ENCODE data around the gene SUGCT.

Gene SUGCT

DNA sequence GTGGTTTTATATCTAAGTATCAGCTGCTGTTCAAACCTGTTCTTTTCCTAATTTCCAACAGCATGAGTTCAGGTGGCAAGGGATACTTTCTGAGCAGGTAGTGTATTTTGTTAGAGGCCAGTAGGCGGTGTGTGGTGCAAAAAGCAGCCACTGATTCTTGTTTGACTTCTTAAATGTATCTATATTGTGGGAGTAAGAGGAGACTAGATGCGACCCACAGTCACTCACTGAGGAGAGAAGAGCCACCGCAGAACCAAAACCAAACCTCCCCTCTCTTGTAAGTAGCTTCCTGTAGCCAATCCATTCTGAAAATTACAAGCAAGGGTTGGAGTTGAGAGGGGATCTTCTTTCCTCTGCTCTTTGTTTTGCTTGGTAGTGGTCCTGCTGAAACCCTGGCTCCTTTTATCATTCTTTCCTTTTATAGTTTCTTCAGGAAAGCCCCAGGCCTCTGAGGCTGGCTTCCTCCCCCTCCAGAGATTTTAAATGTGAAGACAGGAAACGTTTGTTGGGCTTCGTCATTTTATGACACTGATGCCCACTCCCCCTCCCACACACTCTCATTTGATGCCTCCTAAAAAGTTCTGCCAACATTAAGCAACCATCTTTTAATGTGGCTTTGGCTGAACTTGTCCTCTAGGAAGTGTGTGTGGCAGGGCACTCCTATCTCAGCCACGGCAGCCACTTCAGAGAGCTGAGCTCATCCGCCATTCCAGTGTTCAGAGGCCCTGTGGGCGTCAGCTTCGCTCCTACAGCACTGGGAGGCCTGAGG is 566.0 kb downstream of the SUGCT start:
- DNase-seq = peak; percentile 57

DNA sequence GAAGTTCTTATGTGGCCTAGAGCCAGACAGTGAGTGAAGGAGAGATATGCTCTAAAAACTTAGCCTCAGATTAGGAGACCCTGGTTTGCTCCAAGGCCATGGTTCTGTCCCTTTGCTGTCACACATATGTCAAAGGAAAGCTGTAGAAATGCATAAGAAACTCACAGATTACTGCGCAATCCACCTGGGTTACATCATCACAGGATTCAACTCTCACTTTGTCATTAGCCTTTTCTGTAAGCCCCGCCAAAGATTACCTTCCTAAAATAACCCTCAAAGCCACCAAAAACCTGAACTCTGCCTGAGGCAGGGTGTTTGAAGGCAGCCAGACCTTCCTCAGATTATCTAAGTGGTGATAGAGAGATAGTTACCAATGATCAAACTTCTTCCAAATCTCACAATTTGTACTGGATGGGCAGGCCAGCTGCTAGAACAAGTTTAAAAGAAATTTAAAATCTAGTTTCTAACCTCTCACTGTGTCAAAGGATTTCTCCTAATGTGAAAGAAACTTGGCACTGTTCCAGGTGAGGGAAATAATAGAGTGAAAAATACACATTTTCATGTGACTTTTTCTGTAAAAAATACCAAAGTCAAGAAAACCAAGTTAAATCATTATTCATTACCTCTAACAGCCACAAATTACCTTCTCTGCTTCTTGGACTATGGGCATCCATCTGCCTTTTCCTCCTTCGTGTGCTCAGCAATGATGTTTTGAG is 567.2 kb downstream of the SUGCT start:
- no peak for DNase-seq

DNA sequence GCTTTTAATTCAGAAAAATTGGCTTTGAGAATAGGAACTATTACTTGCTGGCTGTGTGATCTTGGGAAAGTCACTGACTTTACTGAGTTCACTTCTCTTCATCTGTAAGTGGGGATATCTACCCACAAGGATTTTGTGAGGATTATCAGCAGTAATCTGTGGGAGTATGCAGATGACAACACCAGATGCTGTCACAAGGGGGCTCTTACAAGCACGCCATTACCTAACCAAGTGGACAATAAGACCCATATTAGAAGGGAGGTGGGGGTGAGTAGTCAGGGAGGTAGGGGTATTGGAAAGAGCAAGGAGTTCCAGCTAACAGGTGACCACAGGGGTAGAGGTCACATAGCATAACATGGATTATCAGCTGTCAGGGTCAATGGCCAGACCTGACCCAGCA is 569.4 kb downstream of the SUGCT start:
- DNase-seq = no peak

DNA sequence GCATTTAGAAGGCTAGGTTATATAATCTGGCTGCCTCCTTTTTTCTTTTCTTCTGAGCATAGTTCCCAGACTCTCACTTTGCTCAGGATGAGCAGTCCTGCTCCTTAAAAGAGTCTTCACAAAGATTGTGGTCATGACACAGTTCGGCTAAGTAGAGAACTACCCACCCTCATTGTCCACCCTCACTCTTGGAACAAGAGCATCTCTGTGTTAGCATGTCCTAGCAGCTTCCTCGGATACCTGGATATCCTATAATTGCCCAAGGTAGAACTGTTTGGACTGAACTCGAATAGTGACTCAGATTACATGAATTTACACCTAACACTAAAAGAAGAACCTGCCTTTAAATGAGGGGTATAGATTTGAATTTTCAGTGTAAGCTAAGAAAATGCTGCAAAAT is 572.0 kb downstream of the SUGCT start:
- no peak for DNase-seq

DNA sequence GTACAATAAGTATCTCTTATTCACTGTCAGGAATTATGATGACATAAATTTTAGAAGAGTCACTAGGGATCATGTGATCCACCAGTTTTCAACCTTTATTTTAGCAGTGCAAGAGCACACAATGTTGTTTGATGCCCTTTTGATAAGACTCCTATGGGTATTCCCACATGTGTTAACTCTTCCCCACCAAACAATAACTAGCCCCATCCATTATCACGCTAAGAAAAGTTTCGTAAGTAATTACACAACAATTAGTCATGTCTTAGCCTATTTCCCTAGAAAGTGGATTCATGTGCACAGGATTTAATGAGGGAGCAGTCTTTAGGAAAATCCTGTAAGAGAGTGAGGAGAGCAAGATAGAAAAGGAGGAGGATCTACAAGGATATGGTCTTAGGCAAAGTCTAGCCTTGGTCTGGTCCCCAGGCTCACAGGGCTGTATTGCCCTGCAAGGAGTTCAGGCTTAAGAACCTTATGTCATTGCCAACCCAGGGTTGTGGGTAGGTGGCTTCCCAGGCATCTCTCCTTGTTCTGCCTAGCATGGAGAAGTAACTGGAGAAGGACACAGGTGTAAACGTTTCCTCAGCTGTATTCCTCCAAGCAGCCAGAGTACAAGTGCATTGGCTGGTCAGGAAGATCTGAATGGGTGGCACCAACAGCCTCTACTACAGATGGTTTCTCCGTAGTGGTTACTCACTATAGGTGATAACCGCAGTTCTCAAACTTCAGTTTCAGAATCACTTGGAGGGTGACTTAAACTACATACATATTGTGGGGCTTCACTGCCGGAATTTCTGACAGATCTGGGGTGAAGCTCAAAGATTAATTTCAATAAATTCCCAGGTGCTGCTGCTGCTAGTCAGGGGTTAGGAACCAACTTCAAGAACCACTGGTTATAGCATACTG is 574.5 kb downstream of the SUGCT start:
- no peak for DNase-seq

DNA sequence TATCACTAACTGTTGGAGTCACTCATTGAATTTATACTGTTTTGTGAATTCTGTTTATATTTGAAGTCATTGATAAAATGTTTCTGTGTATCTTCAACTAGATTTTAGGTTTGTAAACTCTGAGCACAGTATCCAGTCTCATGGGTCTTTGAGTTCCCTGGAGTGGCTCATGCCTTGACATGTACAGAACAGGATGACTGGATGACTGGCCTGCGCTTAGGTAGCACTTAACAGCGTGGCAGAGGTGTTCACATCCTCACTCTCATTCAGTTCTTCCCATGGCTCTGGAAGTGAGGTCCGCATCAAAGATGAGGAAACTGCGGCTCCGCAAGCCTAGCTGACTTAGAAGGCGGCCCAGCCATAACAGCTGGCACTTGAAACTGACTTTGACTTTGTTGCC is 576.9 kb downstream of the SUGCT start:
- no peak for DNase-seq

DNA sequence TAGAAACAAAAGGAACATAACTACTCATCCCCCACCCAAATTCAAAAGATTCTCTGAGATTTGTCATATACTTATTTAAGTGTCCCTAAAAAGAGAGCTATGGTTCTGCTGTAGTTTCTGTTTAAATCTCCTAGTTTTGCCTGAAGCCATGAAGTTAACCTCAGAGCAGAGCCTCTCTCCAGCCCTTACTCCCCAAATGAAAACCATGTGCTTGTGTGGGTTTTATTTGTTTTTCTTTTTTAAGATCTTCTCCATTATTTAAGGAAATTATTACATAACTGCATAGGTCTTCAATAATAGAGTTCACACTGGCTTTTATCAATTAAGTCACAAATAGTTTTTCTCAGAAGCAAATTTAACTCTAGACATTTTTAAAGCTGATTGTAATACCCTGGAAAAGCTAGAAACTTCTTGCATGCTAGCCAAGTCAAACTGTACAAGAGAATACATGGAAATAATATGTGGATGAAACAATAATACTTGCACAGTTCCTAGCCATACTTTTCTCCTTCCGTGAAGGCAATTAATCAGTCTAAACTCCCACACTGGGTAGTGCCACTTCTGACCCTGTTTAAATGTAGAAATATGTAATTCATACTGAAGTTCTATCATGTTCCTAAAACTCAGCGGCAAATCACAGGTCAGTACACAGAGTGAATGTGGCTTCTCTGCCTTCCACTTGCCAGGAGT is 579.7 kb downstream of the SUGCT start:
- peak; percentile 22 for DNase-seq

DNA sequence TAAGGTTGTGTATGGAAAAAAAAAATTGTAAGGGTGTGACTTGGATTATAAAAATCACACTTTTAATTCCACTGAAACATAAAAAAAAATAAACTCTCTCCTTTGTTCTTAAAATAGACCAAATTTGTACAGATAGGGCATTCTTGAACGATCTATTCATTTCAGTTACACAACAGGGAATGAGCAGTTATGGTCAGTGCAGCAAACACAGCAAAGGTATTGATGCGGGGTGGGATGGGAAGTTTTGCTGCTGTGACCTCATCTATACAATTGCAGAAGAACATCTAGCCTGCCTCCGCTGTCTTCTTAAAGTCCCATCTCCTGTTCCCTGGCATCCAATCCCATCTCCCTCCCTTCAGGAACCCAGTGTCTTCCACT is 580.2 kb downstream of the SUGCT start:
- DNase-seq = no peak

DNA sequence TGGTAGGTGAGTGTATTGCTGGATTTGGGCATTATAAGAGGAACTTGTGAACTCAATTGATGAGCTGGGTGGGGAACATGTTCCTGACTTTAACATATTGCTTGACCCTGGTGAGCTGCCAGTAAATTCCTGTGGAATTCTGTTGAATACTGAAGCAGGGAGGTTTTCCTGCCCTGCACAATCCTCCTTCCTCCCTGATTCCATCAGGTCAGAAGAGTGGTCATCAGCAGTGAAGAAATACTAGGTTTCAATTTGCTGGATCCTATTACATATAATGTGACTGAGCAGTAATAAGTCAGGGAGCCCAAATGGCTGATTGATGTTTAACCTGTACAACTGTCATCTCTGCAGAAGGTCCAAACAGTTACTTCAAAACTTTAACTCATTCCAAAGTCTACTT is 581.2 kb downstream of the SUGCT start:
- DNase-seq = peak; percentile 50

DNA sequence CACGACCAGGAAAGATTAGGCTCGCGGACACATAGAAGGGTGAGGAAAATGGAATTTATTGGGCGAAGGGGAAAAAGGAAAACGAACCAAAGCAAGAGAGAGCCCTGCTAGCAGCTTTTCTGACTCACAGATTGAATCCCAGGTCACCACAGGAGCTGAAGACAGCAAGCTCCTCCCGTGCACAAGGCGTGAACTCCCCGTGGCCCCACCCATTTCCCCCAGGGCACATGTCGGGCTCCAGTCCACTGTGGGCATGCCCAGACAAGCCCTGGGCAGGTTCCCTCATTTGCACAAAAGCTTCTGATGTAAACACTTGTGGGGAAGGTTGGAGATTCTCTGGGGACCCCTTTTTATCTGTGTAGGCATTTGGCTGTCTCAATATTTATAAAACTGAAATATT is 582.4 kb downstream of the SUGCT start:
- peak; percentile 72 for DNase-seq

DNA sequence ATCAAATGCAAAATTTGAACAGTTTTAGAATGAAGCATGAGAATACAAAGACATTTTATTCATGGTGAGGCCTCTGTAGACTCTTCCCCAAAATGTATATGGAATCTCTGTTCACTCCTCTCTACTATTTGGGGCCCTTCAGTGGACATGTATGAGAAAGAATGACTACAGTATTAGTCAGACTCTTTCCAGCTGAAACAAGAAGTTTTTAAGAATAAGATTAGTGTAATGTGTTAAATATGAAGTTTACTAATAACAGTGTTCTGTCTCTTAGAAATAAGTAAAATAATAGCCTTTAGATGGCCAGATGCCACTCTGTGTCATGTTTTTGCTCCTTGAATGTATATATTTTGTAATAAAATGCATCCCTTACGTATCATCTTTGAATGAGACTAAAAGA is 585.6 kb downstream of the SUGCT start:
- peak; percentile 71 for DNase-seq

DNA sequence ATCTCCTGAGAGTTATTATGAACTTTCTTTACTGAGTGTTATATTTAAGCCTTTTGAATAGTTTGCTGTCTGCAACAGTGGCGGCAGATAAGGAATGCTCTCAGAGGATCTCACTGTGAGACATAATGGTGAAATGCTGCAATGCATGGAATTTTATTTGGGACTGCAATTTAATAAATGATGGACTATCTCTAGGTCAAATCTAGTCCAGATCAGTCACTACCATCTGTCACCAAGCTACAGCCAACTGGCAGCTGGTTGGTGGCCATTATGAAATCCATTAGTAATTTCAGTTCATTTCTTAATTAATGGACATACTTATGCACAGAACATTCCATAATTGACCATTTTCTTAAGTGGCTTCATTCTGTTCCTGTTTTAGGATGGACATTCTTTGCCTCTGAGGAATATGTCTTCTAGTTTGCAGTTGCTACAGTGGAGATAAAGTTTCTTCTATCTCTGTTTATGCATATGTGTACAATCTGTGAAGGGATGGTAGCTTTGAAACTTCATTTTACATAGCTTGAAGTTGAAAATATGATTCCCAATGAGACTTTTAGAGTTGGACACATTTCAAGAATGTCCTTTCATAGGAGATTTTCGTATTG is 586.6 kb downstream of the SUGCT start:
- peak; percentile 82 for DNase-seq

DNA sequence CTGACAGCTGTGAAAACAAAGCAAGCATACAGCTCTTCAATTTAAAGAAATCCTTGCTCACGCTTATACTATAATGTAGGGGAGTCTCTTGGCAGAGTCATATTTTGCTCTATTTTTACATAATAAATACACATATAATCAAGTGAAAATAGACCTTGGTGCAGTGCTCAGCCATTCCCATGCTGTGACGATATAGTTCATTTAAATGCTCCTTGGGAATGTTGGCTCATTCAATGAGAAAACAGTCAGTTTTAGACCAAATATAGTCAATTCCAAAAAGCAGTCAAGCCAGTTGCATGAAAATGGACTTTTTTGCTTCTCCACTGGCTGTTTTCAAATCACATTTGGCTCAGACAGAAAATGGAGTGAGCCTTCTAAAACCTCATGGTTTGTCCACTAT is 587.4 kb downstream of the SUGCT start:
- no peak for DNase-seq

DNA sequence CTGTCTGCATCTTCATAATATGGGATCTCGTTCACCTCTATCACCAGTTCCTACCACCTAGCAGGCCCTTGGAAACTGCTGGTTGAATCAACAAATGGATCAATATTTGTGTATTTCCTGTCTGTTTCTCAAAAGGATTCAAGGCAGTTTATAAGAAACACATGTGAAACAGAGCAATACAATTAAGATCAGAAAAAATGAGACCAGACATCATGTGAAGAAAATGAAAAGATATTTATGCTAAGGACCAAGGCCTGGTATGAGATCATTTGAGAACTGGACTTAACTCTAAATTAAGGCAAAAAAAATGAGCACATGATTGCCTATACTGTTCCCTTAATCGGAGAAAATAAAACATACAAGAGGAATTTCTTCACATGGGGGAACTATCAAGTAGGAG is 589.0 kb downstream of the SUGCT start:
- no peak for DNase-seq

DNA sequence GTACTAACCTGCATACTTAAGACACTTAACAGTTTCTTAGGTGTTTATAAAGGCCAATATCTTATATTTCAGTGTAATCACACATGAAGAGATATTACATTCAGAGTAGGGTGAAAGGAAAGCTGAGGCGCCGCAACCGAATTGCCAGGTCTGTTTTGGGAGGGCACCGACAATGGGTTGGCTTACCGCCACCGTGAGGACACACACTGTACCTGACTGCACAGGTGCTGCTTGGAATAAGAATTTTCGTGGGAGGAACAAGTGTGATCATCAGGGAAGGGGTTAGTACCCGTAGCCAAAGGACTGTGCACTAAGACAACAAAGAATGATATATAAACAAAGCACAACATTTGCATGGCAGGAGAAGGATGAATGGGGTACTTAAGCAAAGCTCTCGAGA is 591.8 kb downstream of the SUGCT start:
- DNase-seq = no peak

DNA sequence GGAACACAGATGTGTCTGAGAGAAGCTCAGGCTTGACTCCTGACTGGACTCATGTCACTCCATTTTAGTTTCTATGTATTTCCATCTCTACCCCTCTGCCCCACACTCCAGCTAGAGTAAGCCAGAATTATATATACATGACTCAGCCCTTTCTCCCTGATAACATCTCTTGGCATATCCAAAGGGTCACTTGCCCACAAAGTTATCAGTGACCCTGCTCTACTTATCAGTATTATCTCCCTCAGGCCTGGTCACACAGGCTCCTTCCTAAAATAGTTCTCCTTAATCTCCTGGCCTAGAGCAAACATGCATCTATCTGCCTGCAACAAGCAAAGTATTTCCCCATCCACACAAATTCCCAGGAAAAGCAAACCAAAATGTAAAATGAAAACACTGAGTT is 598.3 kb downstream of the SUGCT start:
- no peak for DNase-seq

DNA sequence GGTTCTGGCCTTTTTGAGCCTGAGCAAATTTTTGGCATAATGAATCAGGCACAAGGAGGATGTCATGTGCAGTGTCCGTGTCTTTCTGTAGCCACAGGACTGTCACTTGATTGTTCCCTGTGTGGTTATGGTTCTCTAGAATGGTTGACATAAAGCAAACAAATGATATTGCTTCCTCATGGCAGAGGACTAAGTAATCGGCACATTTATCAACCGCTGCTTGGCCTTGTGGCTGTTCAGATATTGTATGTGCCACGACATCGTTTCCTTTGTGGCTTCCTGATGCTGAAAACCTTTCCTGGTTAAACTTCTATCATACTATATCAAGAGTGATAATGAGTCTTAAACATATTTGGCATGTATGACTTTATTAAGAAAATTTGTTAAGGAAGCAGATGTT is 598.8 kb downstream of the SUGCT start:
- peak; percentile 31 for DNase-seq

DNA sequence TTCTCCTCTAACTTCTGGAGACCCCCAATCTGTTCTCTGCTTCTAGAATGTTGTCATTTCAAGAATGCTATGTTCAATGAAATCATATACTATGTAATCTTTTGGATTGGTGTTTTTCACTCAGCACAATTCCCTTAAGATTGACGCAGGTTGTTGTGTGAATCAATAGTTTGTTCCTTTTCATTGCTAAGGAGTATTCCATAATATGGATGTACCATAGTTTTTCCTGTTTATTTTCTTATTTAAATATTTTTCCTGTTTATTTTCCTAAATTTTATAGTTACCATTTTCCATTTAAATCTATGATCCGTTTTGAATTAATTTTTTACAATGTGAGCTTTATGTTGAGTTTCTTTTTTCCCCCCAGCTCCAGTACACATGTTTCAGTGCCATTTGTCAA is 604.5 kb downstream of the SUGCT start:
- DNase-seq = no peak

DNA sequence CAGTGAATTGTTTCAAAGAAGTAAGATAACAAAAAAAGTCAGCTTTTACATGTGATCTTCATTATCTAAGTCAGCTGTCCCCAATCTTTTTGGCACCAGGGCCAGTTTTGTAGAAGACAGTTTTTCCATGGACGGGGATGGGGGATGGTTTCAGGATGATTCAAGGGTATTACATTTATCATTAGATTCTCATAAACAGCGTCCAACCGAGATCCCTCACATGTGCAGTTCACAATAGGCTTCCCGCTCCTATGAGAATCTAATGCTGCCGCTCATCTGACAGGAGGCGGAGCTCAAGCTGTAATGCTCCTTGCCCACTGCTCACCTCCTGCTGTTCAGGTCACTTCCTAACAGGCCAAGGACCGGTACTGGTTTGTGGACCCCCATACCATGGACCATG is 607.5 kb downstream of the SUGCT start:
- DNase-seq = no peak

DNA sequence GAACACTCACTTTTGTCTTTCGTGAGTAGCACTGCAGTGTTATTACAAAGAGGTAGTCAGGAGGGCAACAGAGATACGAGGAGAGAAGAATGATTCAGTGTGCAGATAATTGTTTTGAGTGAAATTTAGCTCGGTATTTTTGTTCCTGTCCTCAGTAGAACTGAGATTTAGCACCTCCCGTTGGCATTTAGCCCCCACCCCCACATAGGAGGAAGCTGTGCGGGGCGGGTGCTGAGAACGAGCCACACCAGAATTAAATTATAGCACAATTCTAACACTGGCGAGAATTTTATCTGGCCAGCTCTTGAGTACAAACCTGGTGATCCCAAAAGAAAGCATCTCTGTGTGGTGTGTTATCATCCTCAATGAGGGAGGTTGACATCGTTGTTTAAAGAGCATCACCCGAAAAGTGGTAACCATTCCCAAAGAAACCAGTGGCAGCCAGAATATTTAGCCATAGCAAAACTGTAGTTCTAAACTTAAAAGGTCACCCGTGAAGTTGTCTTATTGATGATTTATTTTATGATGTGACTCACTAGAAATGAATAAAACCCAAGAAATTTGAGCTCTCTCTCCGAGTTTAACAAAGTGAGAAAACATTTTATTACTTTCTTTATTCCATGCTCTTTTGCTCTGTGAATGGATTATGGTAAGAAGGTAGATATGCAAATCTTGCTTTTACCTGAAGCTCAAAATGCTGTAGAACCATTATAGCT is 612.2 kb downstream of the SUGCT start:
- no peak for DNase-seq

DNA sequence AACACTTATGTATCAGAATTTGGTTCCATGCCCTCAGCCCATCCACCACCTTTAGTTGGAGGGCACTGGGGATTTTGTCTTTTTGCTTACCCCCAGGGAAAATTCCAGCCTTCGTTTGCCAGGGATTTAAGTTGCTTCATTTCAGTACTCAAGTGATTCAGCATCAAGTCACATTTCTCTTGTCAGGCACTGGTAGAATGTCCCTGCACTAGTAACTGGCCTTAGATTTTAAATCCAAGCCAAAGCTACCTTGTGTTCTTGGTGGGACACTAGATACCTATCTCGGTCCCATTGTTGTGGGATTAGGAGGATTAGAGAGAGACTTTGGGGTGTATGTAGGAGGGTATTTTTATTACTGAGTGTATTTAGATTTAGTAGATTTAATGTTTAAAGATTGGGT is 613.1 kb downstream of the SUGCT start:
- DNase-seq = no peak

DNA sequence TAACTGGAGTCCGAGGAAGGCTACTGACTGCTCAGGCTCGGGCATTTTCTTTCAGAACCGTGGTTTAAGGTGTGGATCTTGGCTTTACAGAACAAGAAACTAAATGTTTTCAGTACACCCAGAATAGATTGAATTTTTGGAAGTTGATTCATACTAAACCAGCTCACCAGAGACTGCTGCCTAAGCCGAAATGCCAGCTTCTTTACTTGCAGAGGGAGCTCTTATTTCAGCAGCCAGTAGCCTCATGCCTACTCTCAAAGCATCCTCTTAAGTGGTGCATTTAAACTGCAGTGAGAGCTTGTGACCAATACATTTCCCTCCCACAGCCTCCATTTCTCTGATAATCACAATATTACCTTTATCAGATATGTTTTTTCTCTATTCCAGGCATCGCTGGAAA is 615.1 kb downstream of the SUGCT start:
- peak; percentile 27 for DNase-seq

Data from fibroblast of skin of right biceps (primary cell).